Keratinocyte (primary cell): ENCODE results near the gene AK9. TPM values are rescaled to one million over a fixed set of nuclear protein-coding genes. Genes with fewer than 3 reads are reported as not detected.

Experiments used
- DNase-seq: peaks from one replicate; pipeline ENCODE4 v3.0.0-alpha.2; 2011; ENCODE audit warnings: low read depth, missing footprints, low spot score
- FAIRE-seq: peaks from 2 replicates; lab custom pipeline; 2011; peaks lifted over from hg19 to GRCh38; lab: Jason Lieb, UNC
- H2AFZ ChIP-seq: 2 replicates; pipeline ENCODE4 v1.6.0; 2012; ENCODE audit warnings: low read length, control low read depth, inconsistent platforms; ENCODE audit not compliant: control insufficient read depth
- H3K27ac ChIP-seq: 2 replicates; pipeline ENCODE4 v1.5.1; 2011; ENCODE audit warnings: low read length; ENCODE audit not compliant: control insufficient read depth, insufficient read depth
- H3K27me3 ChIP-seq: 3 replicates; pipeline ENCODE4 v1.6.0; 2011; ENCODE audit warnings: low read length; ENCODE audit not compliant: control insufficient read depth, insufficient read depth; ENCODE audit errors: extremely low read depth
- H3K36me3 ChIP-seq, 2 experiments: 2 replicates in 1 of 2; 3 replicates in 1 of 2; pipeline ENCODE4 v1.5.1; 2011; ENCODE audit warnings: low read length in 2 of 2, mild to moderate bottlenecking in 1 of 2; ENCODE audit not compliant: control insufficient read depth in 2 of 2, insufficient read depth in 2 of 2; ENCODE audit errors: extremely low read depth in 1 of 2
- H3K4me1 ChIP-seq: 3 replicates; pipeline ENCODE4 v1.5.1; 2011; ENCODE audit warnings: low read length; ENCODE audit not compliant: control insufficient read depth, insufficient read depth; ENCODE audit errors: extremely low read depth
- H3K4me2 ChIP-seq: 3 replicates; pipeline ENCODE4 v1.6.0; 2011; ENCODE audit warnings: low read depth, low read length; ENCODE audit not compliant: control insufficient read depth, insufficient read depth; ENCODE audit errors: extremely low read depth
- H3K4me3 ChIP-seq, 3 experiments: fragments of 200-600 bp in 1 of 3; sonication (generic) in 1 of 3; 2 replicates in 2 of 3; 3 replicates in 1 of 3; pipeline ENCODE4 v1.5.1; 2011 to 2016; ENCODE audit warnings: low read length in 3 of 3, mild to moderate bottlenecking in 3 of 3, control low read depth in 2 of 3, inconsistent platforms in 1 of 3, low read depth in 1 of 3, mixed read lengths in 1 of 3, mixed run types in 1 of 3, moderate library complexity in 1 of 3; ENCODE audit not compliant: control insufficient read depth in 2 of 3, insufficient read depth in 2 of 3; ENCODE audit errors: extremely low read depth in 1 of 3
- H3K79me2 ChIP-seq: 2 replicates; pipeline ENCODE4 v1.6.0; 2012; ENCODE audit warnings: low read length; ENCODE audit not compliant: control insufficient read depth, insufficient read depth
- H3K9ac ChIP-seq: 3 replicates; pipeline ENCODE4 v1.6.0; 2011; ENCODE audit warnings: low read length; ENCODE audit not compliant: control insufficient read depth, insufficient read depth; ENCODE audit errors: extremely low read depth
- H3K9me1 ChIP-seq: 3 replicates; pipeline ENCODE4 v1.6.0; 2011; ENCODE audit warnings: low read length; ENCODE audit not compliant: control insufficient read depth, insufficient read depth; ENCODE audit errors: extremely low read depth
- H3K9me3 ChIP-seq: 2 replicates; pipeline ENCODE4 v1.5.1; 2012; ENCODE audit warnings: low read depth, low read length; ENCODE audit not compliant: control insufficient read depth
- H4K20me1 ChIP-seq: 3 replicates; pipeline ENCODE4 v1.6.0; 2011; ENCODE audit warnings: low read length; ENCODE audit not compliant: control insufficient read depth, insufficient read depth; ENCODE audit errors: extremely low read depth
- EZH2 ChIP-seq: IDR thresholded peaks from one replicate; pipeline ENCODE4 v1.6.1; 2012; ENCODE audit warnings: inconsistent platforms, mild to moderate bottlenecking, low read length, moderate library complexity
- dilution Hi-C: fragments of 300-500 bp; cut with MboI; formaldehyde crosslinking; loops from one replicate; pipeline ENCODE4 v1.7.0; 2020; ENCODE audit warnings: low sequenced_read_pairs; ENCODE audit not compliant: extremely low pct_ligation_motif_present
- polyA plus RNA-seq, 5 experiments: library from polyadenylated mRNA; depleted of rRNA in 3 of 5; stranded (reverse) in 3 of 5; stranded (forward) in 1 of 5; unstranded in 1 of 5; fragments of >200 nt; gene quantifications; 1 replicate in 1 of 5; 2 replicates in 3 of 5; 3 replicates in 1 of 5; pipeline versions ENCODE4 v1.2.1 to v1.2.3, GENCODE V29; 2011 to 2012; ENCODE audit warnings: missing spikeins in 2 of 5, low read depth in 1 of 5, low replicate concordance in 1 of 5
- TF ChIP-seq, protein P1 (sequence below), 3 experiments: IDR thresholded peaks in 1 of 3; conservative IDR thresholded peaks in 1 of 3; optimal IDR thresholded peaks in 1 of 3; 2 replicates in 2 of 3; 3 replicates in 1 of 3; pipeline versions ENCODE3 to v1.5.1; 2011; ENCODE audit warnings: low read length in 3 of 3, mild to moderate bottlenecking in 3 of 3, moderate library complexity in 2 of 3, control low read depth in 1 of 3, inconsistent platforms in 1 of 3; ENCODE audit not compliant: insufficient read depth in 2 of 3; ENCODE audit errors: extremely low read depth in 1 of 3

AK9 gene
- polyA plus RNA-seq, 1 donor (not counting 4 experiments of a cell fraction or from before 2014, with no cell fraction given): 1.8 TPM

DNA sequence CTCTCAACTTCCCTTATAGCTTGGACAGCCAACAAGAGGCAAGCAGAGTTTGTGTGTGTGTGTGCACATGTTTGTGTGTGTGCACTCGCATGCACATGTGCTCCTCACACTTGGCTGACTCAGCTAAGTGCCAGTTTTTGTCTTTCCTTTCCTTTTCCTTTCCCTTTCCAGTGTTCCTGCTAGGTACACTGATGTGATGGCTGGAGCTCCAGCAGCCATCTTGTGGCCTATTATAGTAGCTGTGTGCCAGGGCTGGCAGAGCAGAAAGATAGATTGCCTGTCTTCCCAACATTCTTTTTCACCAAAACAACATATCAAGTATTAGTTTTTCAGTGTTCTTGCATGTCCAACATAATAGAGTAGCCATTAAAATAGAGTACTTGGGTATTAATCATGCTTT, 79.5 kb downstream of the AK9 start:
- DNase-seq (no peak), FAIRE-seq (no peak)
- Histone ChIP-seq H3K4me1 (no peaks in the 10 kb centered on the region), H3K27ac (no peak overlapping the region), H3K9ac (no peak overlapping the region), H3K4me2 (no peak overlapping the region), H3K79me2 (no peaks in the 10 kb centered on the region), H3K9me3 (no peaks in the 10 kb centered on the region), H3K9me1 (no peaks in the 10 kb centered on the region), H3K4me3 (no peak overlapping the region), H3K27me3 (no peaks in the 10 kb centered on the region), H4K20me1 (no peaks in the 10 kb centered on the region), H2AFZ (no peak overlapping the region), H3K36me3 (no peaks in the 10 kb centered on the region)
- dilution Hi-C loops: no loop called here
- TF ChIP-seq, protein P1, sequence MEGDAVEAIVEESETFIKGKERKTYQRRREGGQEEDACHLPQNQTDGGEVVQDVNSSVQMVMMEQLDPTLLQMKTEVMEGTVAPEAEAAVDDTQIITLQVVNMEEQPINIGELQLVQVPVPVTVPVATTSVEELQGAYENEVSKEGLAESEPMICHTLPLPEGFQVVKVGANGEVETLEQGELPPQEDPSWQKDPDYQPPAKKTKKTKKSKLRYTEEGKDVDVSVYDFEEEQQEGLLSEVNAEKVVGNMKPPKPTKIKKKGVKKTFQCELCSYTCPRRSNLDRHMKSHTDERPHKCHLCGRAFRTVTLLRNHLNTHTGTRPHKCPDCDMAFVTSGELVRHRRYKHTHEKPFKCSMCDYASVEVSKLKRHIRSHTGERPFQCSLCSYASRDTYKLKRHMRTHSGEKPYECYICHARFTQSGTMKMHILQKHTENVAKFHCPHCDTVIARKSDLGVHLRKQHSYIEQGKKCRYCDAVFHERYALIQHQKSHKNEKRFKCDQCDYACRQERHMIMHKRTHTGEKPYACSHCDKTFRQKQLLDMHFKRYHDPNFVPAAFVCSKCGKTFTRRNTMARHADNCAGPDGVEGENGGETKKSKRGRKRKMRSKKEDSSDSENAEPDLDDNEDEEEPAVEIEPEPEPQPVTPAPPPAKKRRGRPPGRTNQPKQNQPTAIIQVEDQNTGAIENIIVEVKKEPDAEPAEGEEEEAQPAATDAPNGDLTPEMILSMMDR (optimal IDR thresholded peaks at IDR 0.05 in 1 of 3, IDR thresholded peaks at IDR 0.05 in 1 of 3, conservative IDR thresholded peaks at IDR 0.05 in 1 of 3; ENCODE audit: extremely low read depth in 1 of 3, insufficient read depth in 2 of 3, low read length in 3 of 3): no peak
- TF ChIP-seq EZH2: no peak

DNA sequence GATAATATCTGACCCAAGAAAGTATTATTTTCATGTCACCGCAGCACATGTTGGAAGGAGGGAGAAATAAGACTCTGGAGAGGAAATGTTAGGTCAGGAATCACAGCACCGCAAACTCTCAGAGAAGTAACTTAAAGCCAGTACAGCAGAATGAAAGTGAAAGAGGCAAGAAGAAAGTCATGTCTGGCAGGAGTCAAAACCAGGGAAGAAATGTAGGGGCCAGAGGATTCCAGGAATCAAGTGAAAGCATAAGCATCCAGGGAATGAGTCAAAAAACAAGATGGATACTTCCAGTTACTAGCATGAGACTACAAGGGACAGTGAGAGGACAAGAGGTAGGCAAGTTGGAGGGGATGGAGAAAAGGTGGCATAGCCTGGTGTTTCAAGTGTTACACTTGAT, 80.4 kb downstream of the AK9 start:
- FAIRE-seq (no peak), DNase-seq (no peak)
- no peaks in the 10 kb centered on the region for H4K20me1 ChIP-seq
- H3K9me1 ChIP-seq: no peaks in the 10 kb centered on the region
- H3K9me3 ChIP-seq: no peaks in the 10 kb centered on the region
- dilution Hi-C loops: no loop called here
- no peak overlapping the region for H3K4me3 ChIP-seq
- no peak overlapping the region for H3K4me2 ChIP-seq
- no peaks in the 10 kb centered on the region for H3K36me3 ChIP-seq
- no peak overlapping the region for H3K27ac ChIP-seq
- H3K79me2 ChIP-seq: no peaks in the 10 kb centered on the region
- no peaks in the 10 kb centered on the region for H3K27me3 ChIP-seq
- TF ChIP-seq EZH2: no peak
- TF ChIP-seq, protein P1 (optimal IDR thresholded peaks at IDR 0.05 in 1 of 3, IDR thresholded peaks at IDR 0.05 in 1 of 3, conservative IDR thresholded peaks at IDR 0.05 in 1 of 3; ENCODE audit: extremely low read depth in 1 of 3, insufficient read depth in 2 of 3, low read length in 3 of 3): no peak
- no peak overlapping the region for H2AFZ ChIP-seq
- no peaks in the 10 kb centered on the region for H3K4me1 ChIP-seq
- H3K9ac ChIP-seq: no peak overlapping the region
